GM18519 (cell line): ENCODE data around the gene WDR37.

Source experiments
- ATAC-seq: cut with Tn5 transposase; IDR thresholded peaks from one replicate; pipeline ENCODE4 v1.9.1; 2021; ENCODE audit warnings: mild to moderate bottlenecking, moderate library complexity; ENCODE audit not compliant: unreplicated experiment, low FRiP score

WDR37 gene

DNA sequence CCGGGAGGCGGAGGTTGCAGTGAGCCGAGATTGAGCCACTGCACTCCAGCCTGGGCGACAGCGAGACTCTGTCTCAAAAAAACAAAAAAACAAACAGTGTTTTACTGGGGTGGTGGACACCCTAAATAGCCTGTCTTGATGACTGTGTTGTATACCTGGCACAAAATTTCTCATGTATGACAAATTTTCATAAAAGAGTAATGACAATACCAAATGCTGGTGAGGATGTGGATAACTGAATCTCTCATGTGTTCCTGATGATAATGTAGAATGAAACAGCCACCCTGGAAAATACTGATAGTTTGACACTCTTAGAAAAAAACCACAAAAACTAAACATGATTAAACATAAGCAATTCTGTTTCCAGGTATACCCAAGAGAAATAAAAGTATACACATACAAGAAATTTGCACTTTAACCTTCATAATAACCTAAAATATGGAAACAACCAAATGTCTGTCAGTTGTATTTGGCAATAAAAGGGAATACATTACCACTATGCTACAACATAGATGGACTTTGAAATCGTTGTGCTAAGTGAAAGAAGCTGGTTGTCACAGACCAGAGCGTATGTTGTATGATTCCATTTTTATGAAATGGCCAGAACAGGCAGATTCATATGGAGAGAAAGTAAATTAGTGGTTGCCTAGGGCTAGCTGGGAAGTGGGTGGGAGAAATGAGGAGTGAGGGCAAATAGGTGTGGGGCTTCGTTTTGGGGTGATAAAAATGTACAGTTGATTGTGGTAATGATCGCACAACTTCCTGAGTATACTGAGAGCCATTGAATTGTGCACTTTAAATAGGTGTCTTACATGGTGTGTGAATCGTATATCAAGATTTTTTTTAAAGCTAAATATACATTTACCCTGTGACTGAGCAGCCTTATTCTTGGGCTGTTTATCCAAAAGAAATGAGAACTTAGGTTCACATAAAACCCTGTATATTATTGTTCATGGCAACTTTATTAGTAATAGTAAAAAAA lies 12.5 kb downstream of the WDR37 start:
- ATAC-seq: no peak

DNA sequence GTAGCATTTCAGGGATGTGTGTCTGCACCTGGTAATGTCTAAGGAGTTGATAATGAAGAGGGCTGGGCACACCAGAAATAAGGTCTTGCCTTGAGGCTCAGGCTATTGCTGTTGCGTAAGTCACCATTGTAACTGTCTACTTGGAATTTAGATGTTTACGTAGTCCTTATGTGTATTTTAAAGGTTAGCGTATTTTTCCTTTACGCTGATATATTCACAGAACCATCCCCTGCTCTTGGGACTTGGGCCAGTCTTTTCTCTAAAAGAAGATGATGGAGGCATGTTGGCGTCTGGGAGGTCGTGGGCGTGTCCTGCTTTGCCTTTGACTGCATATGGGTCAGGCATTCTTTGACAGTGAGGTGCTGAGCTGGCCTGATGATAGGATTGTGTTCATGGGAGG lies 14.7 kb downstream of the WDR37 start:
- ATAC-seq: no peak

DNA sequence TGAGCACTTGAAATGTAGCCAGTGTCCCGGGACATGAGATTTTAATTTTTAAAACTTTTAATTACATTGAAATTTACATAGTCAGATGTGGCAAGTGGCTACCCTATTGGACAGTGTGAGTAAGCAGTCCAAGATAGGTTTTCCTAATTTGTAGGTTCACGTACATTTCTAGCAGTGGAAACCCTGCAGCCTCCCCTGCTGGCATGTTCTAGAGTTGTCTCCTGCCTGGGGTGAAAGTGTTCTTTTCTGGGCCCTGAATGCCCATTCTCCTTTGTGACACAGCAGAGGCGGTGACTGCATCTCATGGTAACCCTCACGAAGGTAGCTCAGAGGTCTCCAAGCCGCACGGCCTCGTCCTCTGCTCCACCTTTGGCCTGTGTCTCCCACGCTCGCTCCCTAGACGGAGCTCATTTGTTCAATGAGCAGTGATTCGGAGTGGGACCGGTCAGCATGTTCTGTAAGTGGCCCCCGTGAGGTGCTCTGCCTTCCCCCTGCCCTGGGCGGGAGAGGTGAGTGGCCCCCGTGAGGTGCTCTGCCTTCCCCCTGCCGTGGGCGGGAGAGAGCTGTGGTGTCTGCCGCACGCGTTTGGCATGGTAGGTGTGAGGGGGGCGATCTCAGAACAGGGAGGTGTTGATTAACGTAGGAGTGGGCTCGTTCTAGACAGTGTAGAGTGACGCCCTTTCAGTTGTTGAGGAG lies 18.0 kb downstream of the WDR37 start:
- ATAC-seq: no peak

DNA sequence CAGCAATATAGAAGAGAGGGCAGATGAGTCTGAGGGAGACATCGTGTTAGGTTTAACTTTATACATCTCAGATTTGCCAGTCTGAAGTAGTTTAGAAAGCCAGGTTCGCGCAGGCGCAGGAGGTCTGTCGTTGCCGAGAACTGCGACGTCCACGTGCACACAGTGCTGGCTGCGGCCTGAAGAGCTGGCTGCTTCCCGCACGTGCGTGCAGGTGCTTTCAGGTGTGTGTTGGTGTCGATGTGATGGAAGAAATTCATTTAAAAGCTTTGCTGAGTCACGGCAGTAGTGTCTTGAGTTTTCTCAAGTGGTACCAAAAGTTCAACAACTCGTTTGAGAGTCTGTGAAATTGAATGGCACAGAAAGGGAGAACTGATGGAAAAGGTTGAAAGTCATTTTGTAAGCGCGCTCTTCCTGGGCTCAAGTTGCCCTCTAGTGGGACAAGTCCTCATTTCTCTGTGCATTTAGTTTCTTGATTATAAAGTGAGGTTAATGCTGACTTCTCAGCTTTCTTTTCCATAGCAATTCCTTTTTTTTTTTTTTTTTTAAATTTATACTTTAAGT lies 18.6 kb downstream of the WDR37 start:
- no peak for ATAC-seq

DNA sequence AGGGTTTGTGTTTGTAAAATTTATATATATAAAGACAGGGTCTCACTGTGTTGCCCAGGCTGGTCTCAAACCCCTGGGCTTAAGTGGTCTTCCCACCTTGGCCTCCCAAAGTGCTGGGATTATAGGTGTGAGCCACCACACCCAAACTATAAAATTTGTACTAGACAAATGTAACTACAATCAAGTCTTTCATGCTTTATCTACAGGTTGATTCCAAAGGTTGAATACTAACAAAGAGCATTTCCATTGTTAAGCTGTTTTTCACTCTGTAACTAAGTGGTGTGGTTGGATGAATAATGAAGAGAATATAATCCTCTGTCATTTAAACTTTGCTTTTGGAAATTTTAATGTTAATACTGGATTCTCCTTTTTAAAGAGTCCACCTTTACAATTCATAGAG lies 22.5 kb downstream of the WDR37 start:
- ATAC-seq: no peak

DNA sequence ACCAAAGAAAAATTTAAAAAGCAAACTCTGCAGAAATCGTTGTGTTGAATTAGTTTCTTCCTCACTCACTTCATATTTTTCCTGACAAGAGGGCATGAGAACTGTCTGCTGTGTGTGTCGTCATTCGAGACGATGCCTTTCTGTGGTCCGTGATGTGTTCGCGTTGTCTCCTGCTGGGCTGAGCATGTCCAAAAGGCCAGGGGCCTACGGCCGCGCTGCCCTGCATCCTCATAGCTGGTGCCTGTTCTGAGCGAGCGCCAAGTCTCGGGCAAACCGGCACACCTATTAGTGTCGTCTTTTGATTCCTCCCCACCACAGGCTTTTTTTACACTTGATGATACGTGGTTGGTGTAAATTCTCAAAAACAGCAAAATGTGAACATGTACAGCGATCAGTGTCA lies 27.4 kb downstream of the WDR37 start:
- ATAC-seq: no peak

DNA sequence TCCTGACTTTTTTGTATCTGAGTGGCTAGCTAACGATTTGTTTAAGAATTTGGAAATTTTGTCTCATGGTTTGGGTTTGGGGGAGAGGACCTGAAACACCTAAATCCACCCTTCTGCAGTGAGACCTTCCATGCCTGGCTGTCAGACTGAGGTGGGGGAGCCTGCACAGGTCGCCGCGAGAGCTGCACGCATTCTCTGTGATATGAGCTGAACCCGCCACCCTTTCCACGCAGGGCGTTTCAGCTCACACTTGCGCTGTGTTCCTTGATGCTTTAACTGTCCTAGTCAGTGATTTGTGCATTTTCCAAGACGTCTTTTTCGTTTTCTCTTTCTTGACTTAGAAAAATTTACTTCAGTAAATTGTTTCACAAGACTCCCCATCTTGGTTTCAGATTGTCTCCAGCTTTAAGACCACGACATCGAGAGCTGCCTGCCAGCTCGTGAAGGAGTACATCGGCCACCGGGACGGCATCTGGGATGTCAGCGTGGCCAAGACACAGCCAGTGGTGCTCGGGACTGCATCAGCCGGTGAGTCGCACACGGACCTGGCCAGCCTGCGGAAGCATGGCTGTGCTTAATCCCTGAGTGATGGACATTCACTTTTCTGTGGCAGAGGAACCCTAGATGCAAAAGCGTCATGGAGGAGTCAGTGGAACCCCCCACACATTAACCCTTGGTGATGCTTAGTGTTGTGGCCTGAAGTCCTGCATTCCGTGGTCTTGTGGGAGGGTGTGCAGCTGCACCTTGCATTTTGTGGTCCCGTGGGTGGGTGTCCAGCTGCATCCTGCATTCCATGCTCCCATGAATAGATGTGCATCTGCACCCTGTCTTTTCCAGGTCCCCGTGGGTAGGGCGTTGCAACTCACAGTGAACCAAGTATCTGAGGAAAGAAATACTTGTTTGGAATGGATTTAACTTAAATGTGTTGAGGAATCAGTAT lies 28.1 kb downstream of the WDR37 start:
- no peak for ATAC-seq

DNA sequence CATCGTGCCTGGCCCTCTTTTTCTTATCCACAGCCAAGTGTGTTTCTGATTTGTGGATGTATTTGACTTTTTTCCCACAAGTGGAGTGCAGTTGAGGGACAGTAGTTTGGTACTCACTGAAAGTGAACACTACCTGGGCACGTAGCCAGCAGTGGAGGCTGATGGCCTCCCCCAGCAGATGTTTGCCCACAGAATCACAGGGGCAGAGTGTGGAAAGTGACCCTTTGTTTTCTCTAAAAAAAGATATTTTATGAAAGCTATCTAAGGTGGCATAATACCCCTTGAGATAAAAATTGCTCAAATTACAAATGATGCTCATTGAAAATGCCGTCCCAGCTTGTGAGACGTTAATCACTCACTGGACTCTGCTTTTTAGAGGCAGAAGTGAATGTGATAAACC lies 29.1 kb downstream of the WDR37 start:
- ATAC-seq: no peak

DNA sequence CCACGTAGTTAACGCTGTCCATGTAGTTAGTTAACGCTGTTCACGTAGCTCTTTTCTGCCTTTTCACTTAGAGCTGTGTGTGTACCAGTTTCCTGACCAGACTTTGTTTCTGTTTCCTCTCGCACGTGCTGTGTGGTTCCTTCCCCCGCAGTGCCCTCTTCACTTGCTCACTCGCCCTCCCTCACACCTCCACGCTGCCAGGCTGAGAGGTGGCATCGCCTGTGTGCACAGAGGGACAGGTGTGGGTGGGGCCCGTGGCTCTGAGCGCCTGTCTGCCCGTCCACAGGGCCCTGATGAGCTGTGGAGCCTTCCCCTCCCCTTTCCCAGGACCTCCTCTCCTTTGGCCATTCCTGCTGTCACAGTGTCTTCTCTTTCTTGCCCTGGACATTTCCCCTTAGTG lies 30.6 kb downstream of the WDR37 start:
- no peak for ATAC-seq

DNA sequence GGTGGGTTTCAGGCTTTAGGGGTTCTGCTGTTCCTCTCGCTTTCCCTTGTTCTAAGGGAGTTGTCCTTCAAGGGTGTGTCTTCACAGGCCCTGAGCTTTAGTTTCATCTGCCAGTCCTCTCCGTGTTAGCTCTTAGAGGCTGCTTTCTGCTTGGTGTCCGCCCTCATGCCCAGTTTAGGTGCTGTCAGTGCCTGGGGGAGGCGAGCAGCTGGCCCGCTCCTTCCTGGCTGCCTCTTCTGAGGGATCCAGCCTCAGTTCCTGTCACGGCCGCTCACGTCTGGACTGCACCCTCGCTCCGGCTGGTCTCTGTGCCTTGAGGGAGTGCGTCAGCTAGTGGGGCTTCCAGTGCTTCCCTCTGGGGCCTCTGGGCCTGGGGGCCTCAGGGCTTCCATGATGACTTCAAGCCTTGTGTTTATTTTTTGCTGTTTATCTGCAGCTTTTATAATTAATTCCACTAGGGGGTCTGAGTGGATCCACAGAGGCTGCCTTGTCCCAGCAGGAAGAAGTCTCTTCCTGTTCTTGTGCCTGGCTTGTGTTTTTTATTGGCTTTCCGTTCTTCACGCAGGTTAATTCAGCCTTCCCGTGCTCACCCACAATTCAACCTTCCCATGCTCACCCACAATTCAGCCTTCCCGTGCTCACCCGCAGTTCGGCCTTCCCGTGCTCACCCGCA lies 33.0 kb downstream of the WDR37 start:
- no peak for ATAC-seq

DNA sequence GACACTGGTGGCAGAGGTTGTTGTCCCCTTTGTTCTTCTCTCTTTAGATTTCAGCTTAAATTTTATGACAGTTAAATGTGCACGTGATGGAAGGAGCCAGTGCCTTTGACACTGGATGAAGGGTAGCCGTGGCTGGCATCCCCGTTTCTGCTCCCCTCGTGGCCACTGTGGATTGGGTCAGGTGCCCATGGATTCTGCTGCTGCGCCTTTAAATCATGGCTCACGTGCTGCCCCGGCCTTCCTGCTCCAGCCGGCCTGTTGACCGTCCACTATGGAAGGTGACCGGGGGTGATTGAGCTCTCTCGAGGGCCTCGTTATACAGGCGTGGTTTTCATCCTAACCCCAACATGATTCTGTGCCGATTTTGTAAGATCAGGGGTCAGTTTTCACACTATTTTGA lies 34.5 kb downstream of the WDR37 start:
- ATAC-seq: no peak

DNA sequence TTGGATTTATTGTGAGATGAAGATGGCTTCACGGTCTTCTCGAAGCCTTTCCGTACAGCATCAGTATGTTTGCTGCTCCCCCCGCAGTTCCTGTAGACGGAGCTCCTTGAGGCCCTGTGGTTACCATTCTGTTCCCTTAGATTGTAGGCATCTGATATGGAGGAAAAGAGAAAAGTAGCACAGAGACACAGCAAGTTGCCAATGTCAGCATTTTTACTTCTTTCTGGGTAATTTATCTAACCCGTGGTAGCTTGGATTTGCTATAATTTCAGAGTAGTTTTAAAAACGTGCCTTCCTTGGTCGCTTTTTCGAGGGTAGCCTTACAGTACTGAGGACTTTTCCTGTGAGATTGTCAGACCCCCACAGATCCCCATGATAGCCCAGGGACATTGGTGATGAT lies 37.5 kb downstream of the WDR37 start:
- ATAC-seq: no peak

DNA sequence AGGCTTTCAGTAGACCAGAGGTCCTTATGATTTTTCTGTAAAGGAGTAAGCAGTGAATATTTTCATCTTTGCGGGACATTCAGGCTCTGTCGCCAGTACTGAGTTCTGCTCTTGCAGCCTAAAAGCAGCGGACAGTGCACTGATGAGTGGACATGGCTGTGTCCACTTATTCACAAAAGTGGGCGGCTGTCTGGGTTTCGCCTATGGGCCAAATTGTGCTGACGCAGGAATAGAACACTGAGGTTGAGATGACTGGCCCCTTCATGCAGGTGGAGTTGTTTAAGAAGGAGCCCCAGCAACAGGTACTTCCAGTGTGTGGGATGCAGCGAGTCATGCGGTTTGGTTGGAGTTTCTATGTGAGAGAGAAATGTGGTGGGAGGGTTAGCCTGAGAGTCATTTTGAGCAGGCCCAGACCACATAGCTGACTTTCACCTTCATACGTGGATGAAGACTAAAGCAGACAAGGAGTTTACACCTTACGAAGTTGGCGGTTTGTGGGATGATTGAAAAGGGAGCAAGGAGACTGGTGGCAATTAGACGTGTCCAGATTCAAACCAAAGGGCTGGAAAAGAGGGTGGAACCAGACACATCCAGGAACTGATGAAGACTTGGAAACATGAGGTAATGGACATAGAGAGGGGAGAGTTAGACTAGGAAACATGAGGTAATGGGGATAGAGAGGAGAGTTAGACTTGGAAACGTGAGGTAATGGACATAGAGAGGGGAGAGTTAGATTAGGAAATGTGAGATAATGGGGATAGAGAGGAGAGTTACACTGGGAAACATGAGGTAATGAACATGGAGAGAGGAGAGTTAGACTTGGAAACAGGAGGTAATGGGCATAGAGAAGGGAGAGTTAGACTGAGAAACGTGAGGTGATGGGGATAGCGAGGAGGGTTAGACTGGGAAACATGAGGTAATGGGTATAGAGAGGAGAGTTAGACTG lies 38.2 kb downstream of the WDR37 start:
- ATAC-seq: no peak

DNA sequence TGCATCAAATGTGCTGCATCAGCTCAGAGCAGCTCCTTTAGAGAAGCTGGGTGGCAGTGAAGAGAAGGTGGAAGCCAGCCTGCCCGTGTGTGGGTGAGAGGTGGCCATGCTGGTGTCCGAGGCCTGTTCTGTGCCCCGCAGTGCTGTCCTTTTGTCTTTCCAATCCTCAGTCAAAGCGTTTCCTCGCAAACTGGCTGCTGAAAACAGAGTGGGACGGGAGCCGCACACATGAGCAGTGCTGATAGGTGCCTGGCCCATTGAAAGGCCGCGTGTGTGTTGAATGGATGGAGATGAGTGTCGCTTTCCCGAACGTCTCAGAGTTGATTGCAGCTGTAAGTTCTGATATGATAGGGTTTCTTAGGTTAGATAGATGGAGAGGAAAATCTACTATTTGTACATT lies 39.3 kb downstream of the WDR37 start:
- no peak for ATAC-seq

DNA sequence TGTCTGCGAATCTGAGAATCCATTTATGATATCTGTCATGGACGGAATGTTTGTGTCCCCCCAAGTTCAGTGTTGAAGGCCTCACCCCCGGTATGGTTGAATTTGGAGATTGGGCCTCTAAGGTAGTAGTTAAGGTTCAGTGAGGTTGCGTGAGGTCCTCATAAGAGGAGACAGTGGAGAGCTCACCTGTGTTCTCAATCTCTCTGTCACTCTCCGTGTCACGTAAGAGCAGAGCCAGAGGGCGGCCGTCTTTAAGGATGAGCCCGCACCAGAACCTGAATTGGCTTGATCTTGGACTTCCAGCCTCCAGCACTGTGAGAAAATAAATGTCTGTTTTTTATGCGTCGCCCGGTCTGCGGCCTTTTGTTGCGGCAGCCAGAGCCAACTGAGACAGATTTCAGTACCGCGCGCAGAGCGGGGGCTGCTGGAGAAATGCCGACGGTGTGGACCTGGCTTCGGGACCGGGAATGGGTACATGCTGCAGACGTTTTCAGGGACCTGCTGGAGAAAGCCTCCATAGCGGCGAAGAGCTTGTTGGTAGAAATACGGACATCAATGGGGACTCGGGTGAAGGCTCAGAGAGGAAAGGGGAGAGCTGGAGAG lies 40.2 kb downstream of the WDR37 start:
- no peak for ATAC-seq

DNA sequence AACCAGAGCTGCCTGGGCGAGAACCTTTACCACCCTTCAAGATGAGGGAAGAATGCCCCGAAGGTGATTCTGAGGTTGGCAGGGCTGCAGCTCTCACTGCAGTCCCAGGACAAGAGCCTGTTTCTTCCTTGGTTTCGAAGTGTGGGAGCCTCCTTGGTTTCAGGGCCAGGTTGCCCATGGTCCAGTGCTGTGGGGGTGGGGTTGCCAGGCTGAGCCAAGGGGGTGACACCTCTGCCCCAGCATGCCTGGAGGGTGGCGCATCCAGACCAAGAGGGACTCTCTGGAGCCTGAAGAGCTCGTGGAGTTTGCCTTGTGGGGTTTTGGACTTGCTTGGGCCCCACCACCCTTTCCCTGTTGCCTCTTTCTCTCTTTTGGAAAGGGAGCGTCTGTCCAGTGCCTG lies 41.3 kb downstream of the WDR37 start:
- no peak for ATAC-seq

DNA sequence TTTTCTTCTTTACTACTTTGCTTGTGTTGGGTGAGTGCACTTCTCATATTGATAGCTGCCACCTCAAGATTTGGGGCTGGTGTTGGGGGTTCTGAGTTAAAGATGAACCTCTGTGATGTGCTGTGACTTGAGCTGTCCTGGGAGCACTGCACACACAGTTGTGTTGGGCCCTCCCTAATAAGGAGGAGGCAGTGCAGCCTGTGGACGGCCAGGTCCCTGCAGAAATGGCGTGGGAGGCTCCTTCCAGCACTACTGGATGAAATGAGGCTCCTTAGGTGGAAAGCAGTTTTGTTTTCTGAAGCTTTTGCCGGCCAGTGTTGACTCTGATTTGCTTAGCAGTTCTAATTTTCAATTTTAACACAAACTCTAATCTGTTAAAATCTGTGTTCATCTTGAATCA lies 44.0 kb downstream of the WDR37 start:
- ATAC-seq: no peak

DNA sequence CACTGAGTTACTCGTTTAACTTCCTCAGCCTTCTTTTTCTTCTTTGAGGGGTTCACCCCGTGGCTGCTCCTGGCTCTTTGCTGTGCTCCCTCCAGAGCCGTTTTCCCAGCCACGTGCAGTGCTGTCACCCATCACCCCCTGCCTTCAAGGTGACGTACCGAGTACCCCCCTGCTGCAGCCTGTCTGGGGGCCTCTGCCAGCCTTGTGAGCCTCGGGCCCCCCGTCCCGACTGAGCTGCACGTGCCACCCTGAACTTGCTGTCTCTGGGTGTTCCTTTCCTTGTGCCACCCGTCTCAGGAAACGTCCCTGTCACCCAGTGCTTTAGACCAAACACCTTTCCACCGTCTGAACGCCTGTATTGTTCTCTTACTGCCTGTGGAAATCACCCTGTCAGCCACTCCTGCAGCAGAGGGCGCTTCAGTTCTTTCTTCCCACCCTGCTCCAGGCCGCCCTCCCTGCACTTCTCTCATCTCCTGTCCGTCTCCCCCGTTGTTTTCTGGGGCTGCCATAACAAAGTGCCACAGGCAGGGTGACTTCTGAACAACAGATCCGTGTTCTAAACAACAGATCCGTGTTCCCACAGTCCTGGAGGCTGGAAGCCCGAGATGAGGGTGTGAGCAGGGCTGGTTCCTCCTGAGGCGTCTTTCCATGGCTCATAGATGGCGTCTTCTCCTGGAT lies 44.6 kb downstream of the WDR37 start:
- ATAC-seq: no peak
